K562 (cell line): ENCODE data around the gene SNRPA. TPM values are rescaled to one million over a fixed set of nuclear protein-coding genes. Genes with fewer than 3 reads are reported as not detected.

Source experiments
- ASH1L ChIP-seq: fragments of 450-650 bp; IDR thresholded peaks from 2 replicates; pipeline ENCODE4 v1.6.1; 2018; ENCODE audit warnings: borderline replicate concordance, mild to moderate bottlenecking, low read depth; ENCODE audit not compliant: partially characterized antibody
- BRCA1 ChIP-seq, 2 experiments: fragments of 450-650 bp in 1 of 2; sonication (generic) in 1 of 2; formaldehyde crosslinking in 1 of 2; IDR thresholded peaks; 2 replicates each; pipeline versions ENCODE4 v1.5.0 to v1.6.1; 2017 to 2020; ENCODE audit warnings: mild to moderate bottlenecking in 1 of 2, missing genetic modification reagents in 1 of 2
- CBX2 ChIP-seq: fragments of 200-600 bp; sonication (generic); IDR thresholded peaks from one replicate; pipeline ENCODE4 v1.6.1; 2012; ENCODE audit warnings: mild to moderate bottlenecking, low read length, inconsistent platforms; ENCODE audit not compliant: insufficient read depth, poor library complexity, severe bottlenecking
- ERF ChIP-seq: fragments of 450-650 bp; formaldehyde crosslinking; IDR thresholded peaks from 2 replicates; pipeline ENCODE4 v1.4.0; 2020; ENCODE audit warnings: mild to moderate bottlenecking, mixed read lengths
- FOXM1 ChIP-seq, 2 experiments: fragments of 450-650 bp in 1 of 2; sonication (generic) in 1 of 2; formaldehyde crosslinking in 1 of 2; IDR thresholded peaks; 2 replicates each; pipeline versions ENCODE4 v1.6.1 to v1.9.0; 2017 to 2022; ENCODE audit warnings: low read depth in 2 of 2, mild to moderate bottlenecking in 2 of 2, missing genetic modification reagents in 1 of 2, moderate library complexity in 1 of 2
- GTF3C2 ChIP-seq: IDR thresholded peaks from 3 replicates; pipeline ENCODE4 v1.6.1; 2011; ENCODE audit warnings: borderline replicate concordance, mild to moderate bottlenecking, moderate library complexity; ENCODE audit not compliant: insufficient read length; ENCODE audit errors: extremely low read depth
- KDM4B ChIP-seq, 2 experiments: fragments of 450-650 bp in 1 of 2; sonication (generic) in 1 of 2; IDR thresholded peaks; 2 replicates each; pipeline ENCODE4 v1.6.1; 2016 to 2017; ENCODE audit warnings: borderline replicate concordance in 2 of 2, antibody characterized with exemption in 1 of 2, low read depth in 1 of 2, mild to moderate bottlenecking in 1 of 2
- NFRKB ChIP-seq: fragments of 450-650 bp; IDR thresholded peaks from 2 replicates; pipeline ENCODE4 v1.6.1; 2016; ENCODE audit warnings: low read depth
- NR2C1 ChIP-seq, 2 experiments: fragments of 450-650 bp; IDR thresholded peaks; 2 replicates each; pipeline ENCODE4 v1.6.1; 2017; ENCODE audit warnings: mild to moderate bottlenecking in 2 of 2, antibody characterized with exemption in 1 of 2, inconsistent platforms in 1 of 2, missing compliant biosample characterization in 1 of 2, missing genetic modification characterization in 1 of 2
- NR2F6 ChIP-seq: fragments of 450-650 bp; formaldehyde crosslinking; IDR thresholded peaks from 2 replicates; pipeline ENCODE4 v1.4.0; 2020; ENCODE audit warnings: mild to moderate bottlenecking
- PHF20 ChIP-seq: fragments of 450-650 bp; IDR thresholded peaks from 2 replicates; pipeline ENCODE4 v1.6.1; 2018; ENCODE audit not compliant: partially characterized antibody
- PHF8 ChIP-seq: fragments of 200-600 bp; sonication (generic); IDR thresholded peaks from 2 replicates; pipeline ENCODE4 v1.6.1; 2012; ENCODE audit warnings: mixed run types, mild to moderate bottlenecking, inconsistent platforms, low read length, moderate library complexity, borderline replicate concordance
- PTTG1 ChIP-seq: fragments of 450-650 bp; IDR thresholded peaks from 2 replicates; pipeline ENCODE4 v1.6.1; 2016; ENCODE audit warnings: low read depth, mild to moderate bottlenecking, missing genetic modification characterization, missing compliant biosample characterization
- RAD51 ChIP-seq: fragments of 450-650 bp; IDR thresholded peaks from 2 replicates; pipeline ENCODE4 v1.7.1; 2016; ENCODE audit warnings: low read depth, mild to moderate bottlenecking, borderline replicate concordance
- RBFOX2 ChIP-seq: fragments of 200-400 bp; formaldehyde crosslinking; IDR thresholded peaks from 2 replicates; pipeline ENCODE4 v1.6.1; 2017; ENCODE audit warnings: low read depth, mild to moderate bottlenecking, low read length, moderate library complexity
- RBM22 ChIP-seq: fragments of 200-400 bp; formaldehyde crosslinking; IDR thresholded peaks from 2 replicates; pipeline ENCODE4 v1.6.1; 2018; ENCODE audit warnings: low read length, low read depth; ENCODE audit not compliant: poor library complexity, severe bottlenecking
- TAF1 ChIP-seq: IDR thresholded peaks from 2 replicates; pipeline ENCODE4 v1.6.1; 2011; ENCODE audit warnings: mild to moderate bottlenecking, low read length, moderate library complexity; ENCODE audit not compliant: insufficient read depth, control insufficient read depth, severe bottlenecking; ENCODE audit errors: extremely low read depth
- THRB ChIP-seq: fragments of 450-650 bp; formaldehyde crosslinking; conservative IDR thresholded peaks from 2 replicates; pipeline ENCODE4 v1.4.0; 2022; ENCODE audit warnings: mild to moderate bottlenecking, missing genetic modification characterization
- ZC3H4 ChIP-seq: sonication (generic); formaldehyde crosslinking; IDR thresholded peaks from 2 replicates; pipeline ENCODE4 v1.9.0; 2021; ENCODE audit warnings: missing genetic modification reagents, borderline replicate concordance
- ZNF354B ChIP-seq: fragments of 250-450 bp; sonication (Bioruptor Pico); IDR thresholded peaks from 2 replicates; pipeline ENCODE4 v1.4.0; 2020
- ZNF79 ChIP-seq: fragments of 250-450 bp; sonication (Bioruptor Pico); IDR thresholded peaks from 2 replicates; pipeline ENCODE4 v1.4.0; 2020; ENCODE audit warnings: low read depth, mild to moderate bottlenecking, moderate library complexity
- polyA plus RNA-seq, 8 experiments: library from polyadenylated mRNA; depleted of rRNA in 4 of 8; stranded (reverse) in 5 of 8; unstranded in 3 of 8; fragments of >200 nt; fragmentation: Nextera tagmentation in 2 of 8; fragmentation: Illumina TruSeq in 1 of 8; extraction: Ambion mirVana in 2 of 8; extraction: Trizol in 1 of 8; gene quantifications; 2 replicates each; pipeline versions ENCODE4 v1.2.1 to v1.2.3, GENCODE V29; 2011 to 2014; ENCODE audit warnings: inconsistent platforms in 1 of 8, missing spikeins in 1 of 8
- total RNA-seq, 7 experiments: library from RNA; depleted of rRNA in 6 of 7; stranded (reverse); fragments of >200 nt in 6 of 7; fragmentation: Illumina TruSeq in 2 of 7; extraction: Trizol in 2 of 7; gene quantifications; 2 replicates each; pipeline versions ENCODE4 v1.2.1 to v1.2.3, GENCODE V29; 2011 to 2021; ENCODE audit warnings: low replicate concordance in 1 of 7

SNRPA gene
- total and polyA plus RNA-seq, 9 of the 15 experiments (the other 6 are each of a cell fraction or from before 2014, with no cell fraction given) = 16.3 to 311 (median 193) TPM

GRCh38 chr19:40797963-40798682 lies 47.1 kb downstream of the SNRPA start (continued):
- TF ChIP-seq KDM4B (IDR thresholded peaks at IDR 0.05; ENCODE audit: borderline replicate concordance in 2 of 2, low read depth in 1 of 2) = 0 out of 4 replicates have a peak, but pooled peaks of 1 of the 2 experiments have one; percentile 15
- TF ChIP-seq RBM22 = no peak
- peak; percentile 59; the same call in 1 of the 2 replicates for TF ChIP-seq NFRKB
- peak; percentile 17; the same call in 1 of the 2 replicates for TF ChIP-seq ERF (CRISPR knock-in tag)
- no peak for TF ChIP-seq NR2F6
- TF ChIP-seq RAD51 = no peak
- no peak for TF ChIP-seq NR2C1 (IDR thresholded peaks at IDR 0.05)
- no peak for TF ChIP-seq NR2C1 (tag; IDR thresholded peaks at IDR 0.05)
- TF ChIP-seq ZC3H4 (CRISPR knock-in tag) = no peak; the same call in 1 of the 2 replicates
- TF ChIP-seq TAF1 = peak; percentile 18
- TF ChIP-seq BRCA1 (IDR thresholded peaks at IDR 0.05) = no peak
- no peak for TF ChIP-seq BRCA1 (CRISPR knock-in tag; IDR thresholded peaks at IDR 0.05)
- no peak for TF ChIP-seq ASH1L
- no peak for TF ChIP-seq GTF3C2
- TF ChIP-seq ZNF354B (CRISPR knock-in tag) = no peak
- TF ChIP-seq PHF8 = peak; percentile 48; the same call in 1 of the 2 replicates
- TF ChIP-seq THRB (CRISPR knock-in tag) = 0 out of 2 replicates have a peak, but pooled peaks have one; percentile 68
- TF ChIP-seq PHF20 = peak; percentile 30
- TF ChIP-seq ZNF79 (CRISPR knock-in tag) = peak; percentile 33; the same call in 1 of the 2 replicates
- TF ChIP-seq PTTG1 (tag) = no peak
- TF ChIP-seq CBX2 = no peak
- peak; percentile 76 for TF ChIP-seq RBFOX2
- peak; percentile 53; the same call in 1 of the 2 replicates for TF ChIP-seq FOXM1 (IDR thresholded peaks at IDR 0.05; ENCODE audit: low read depth)
- TF ChIP-seq FOXM1 (CRISPR knock-in tag; IDR thresholded peaks at IDR 0.05; ENCODE audit: low read depth) = no peak
